ENCODE measurements around the gene SNX7. TPM values are rescaled to one million over a fixed set of nuclear protein-coding genes. Genes with fewer than 3 reads are reported as not detected.

Gene SNX7
- total and polyA plus RNA-seq, 2 donors (not counting 3 experiments of a cell fraction or from before 2014, with no cell fraction given): 22.4 to 37.9 TPM

DNA sequence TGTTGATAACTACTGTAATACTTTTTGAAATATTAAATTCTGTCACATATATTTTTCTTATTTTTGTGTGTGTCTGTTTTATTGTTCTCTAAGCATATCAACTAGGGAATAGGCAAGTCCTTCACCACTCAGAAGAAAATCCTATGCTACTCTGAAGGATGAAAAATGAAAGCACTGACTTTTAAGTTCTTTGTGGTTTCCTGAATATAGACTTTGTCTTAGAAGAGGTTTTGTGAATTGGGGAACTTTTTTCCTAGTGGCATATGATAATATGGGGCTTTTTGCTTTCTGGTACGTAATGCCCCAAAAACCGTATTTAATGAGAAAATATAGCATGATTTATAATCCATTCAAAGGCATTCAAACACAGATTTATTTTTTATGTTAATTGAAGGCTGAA lies 136.0 kb downstream of the SNX7 start:
- Histone ChIP-seq H3K9ac (replicated peaks; ENCODE audit: extremely low read depth, insufficient read depth, low read length) (no peak overlapping the region), H3K36me3 (ENCODE audit: control insufficient read depth in 2 of 2, extremely low read depth in 1 of 2, insufficient read depth in 2 of 2, low read length in 2 of 2) (no peaks in the 10 kb centered on the region), H3K4me3 (replicated peaks in 1 of 3; ENCODE audit: insufficient read depth in 1 of 3, low read depth in 1 of 3, low read length in 3 of 3) (no peak overlapping the region), H3K27me3 (ENCODE audit: control insufficient read depth in 2 of 2, insufficient read depth in 2 of 2, low read length in 2 of 2) (peaks cover 9 to 17% of the 10 kb centered on the region in 2 experiments), H3K9me3 (replicated peaks; ENCODE audit: control insufficient read depth, insufficient read depth, low read length) (no peaks in the 10 kb centered on the region), H3K4me1 (ENCODE audit: control insufficient read depth, extremely low read depth, insufficient read depth, low read length) (no peaks in the 10 kb centered on the region), H3K27ac (ENCODE audit: insufficient read depth, low read depth, low read length) (no peak overlapping the region), H3K79me2 (ENCODE audit: control insufficient read depth, insufficient read depth, low read length) (no peaks in the 10 kb centered on the region), H3K4me2 (ENCODE audit: insufficient read depth, low read length) (no peak overlapping the region), H4K20me1 (replicated peaks; ENCODE audit: control insufficient read depth, extremely low read depth, insufficient read depth, low read length) (no peaks in the 10 kb centered on the region), H2AFZ (ENCODE audit: low read depth, low read length) (no peak overlapping the region), H3K9me1 (replicated peaks; ENCODE audit: control insufficient read depth, extremely low read depth, insufficient read depth, low read length) (no peaks in the 10 kb centered on the region)
- dilution Hi-C loops (cut with MboI; ENCODE audit: extremely low pct_ligation_motif_present, low sequenced_read_pairs) (no loop called here), intact Hi-C loops (cut with micrococcal nuclease) (no loop called here)
- TF ChIP-seq GATA2 (IDR thresholded peaks at IDR 0.05; ENCODE audit: insufficient read depth, insufficient read length, low read depth, low read length) (no peak), MYC (IDR thresholded peaks at IDR 0.05; ENCODE audit: low read depth, low read length) (no peak), POLR2A (IDR thresholded peaks at IDR 0.05; ENCODE audit: low read depth, low read length) (no peak), FOS (IDR thresholded peaks at IDR 0.05; ENCODE audit: borderline replicate concordance, insufficient read depth, low read length) (no peak), JUN (IDR thresholded peaks at IDR 0.05; ENCODE audit: borderline replicate concordance, insufficient read depth, insufficient read length, low read depth) (no peak), POLR2AphosphoS5 (IDR thresholded peaks at IDR 0.05; ENCODE audit: insufficient read depth, low read depth, low read length) (no peak), EZH2 (IDR thresholded peaks at IDR 0.05; ENCODE audit: borderline replicate concordance, low read depth, low read length, severe bottlenecking) (no peak)
- TF ChIP-seq, protein P1, sequence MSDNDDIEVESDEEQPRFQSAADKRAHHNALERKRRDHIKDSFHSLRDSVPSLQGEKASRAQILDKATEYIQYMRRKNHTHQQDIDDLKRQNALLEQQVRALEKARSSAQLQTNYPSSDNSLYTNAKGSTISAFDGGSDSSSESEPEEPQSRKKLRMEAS (IDR thresholded peaks at IDR 0.05; ENCODE audit: insufficient read depth, insufficient read length): no peak
- TF ChIP-seq, protein P2, sequence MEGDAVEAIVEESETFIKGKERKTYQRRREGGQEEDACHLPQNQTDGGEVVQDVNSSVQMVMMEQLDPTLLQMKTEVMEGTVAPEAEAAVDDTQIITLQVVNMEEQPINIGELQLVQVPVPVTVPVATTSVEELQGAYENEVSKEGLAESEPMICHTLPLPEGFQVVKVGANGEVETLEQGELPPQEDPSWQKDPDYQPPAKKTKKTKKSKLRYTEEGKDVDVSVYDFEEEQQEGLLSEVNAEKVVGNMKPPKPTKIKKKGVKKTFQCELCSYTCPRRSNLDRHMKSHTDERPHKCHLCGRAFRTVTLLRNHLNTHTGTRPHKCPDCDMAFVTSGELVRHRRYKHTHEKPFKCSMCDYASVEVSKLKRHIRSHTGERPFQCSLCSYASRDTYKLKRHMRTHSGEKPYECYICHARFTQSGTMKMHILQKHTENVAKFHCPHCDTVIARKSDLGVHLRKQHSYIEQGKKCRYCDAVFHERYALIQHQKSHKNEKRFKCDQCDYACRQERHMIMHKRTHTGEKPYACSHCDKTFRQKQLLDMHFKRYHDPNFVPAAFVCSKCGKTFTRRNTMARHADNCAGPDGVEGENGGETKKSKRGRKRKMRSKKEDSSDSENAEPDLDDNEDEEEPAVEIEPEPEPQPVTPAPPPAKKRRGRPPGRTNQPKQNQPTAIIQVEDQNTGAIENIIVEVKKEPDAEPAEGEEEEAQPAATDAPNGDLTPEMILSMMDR (IDR thresholded peaks at IDR 0.05; ENCODE audit: extremely low read depth in 1 of 2, insufficient read depth in 1 of 2, low read depth in 1 of 2, low read length in 2 of 2): no peak
- CTCF ChIA-PET: no interaction called here
- FAIRE-seq: no peak
- no TSS peak for BruUV-seq (replicated peaks)
- POLR2A ChIA-PET: no interaction called here
- no peak for DNase-seq (ENCODE audit: low read depth, low spot score)
